SK-N-SH (cell line): ENCODE data around the gene CDAN1.

Experiments
- MXI1 ChIP-seq: IDR thresholded peaks from 2 replicates; pipeline ENCODE4 v1.6.1; 2012; ENCODE audit warnings: mild to moderate bottlenecking, low read depth, low read length, improper control_type of control experiment
- POLR2AphosphoS5 ChIP-seq: IDR thresholded peaks from 2 replicates; pipeline ENCODE4 v1.6.1; 2012; ENCODE audit warnings: low read depth, low read length
- RAD21 ChIP-seq: IDR thresholded peaks from 2 replicates; pipeline ENCODE4 v1.6.1; 2012; ENCODE audit warnings: mild to moderate bottlenecking, low read length
- RFX5 ChIP-seq: IDR thresholded peaks from 2 replicates; pipeline ENCODE4 v1.6.1; 2012; ENCODE audit warnings: mild to moderate bottlenecking, improper control_type of control experiment, low read length
- RXRA ChIP-seq: IDR thresholded peaks from 2 replicates; pipeline ENCODE4 v1.4.0; 2012; ENCODE audit warnings: low read depth, mild to moderate bottlenecking, borderline replicate concordance
- SMC3 ChIP-seq: IDR thresholded peaks from 2 replicates; pipeline ENCODE4 v1.6.1; 2012; ENCODE audit warnings: low read depth, low read length, improper control_type of control experiment
- TAF1 ChIP-seq: IDR thresholded peaks from 2 replicates; pipeline ENCODE4 v1.6.1; 2012; ENCODE audit warnings: low read depth, mild to moderate bottlenecking, low read length, moderate library complexity, borderline replicate concordance
- TCF12 ChIP-seq: IDR thresholded peaks from 2 replicates; pipeline ENCODE4 v1.4.0; 2012
- YY1 ChIP-seq: IDR thresholded peaks from 2 replicates; pipeline ENCODE4 v1.4.0; 2012; ENCODE audit warnings: low read depth, mild to moderate bottlenecking
- TF ChIP-seq, protein P1 (sequence below): fragments of 200-600 bp; sonication (generic); IDR thresholded peaks from 2 replicates; pipeline ENCODE4 v1.6.1; 2017; ENCODE audit warnings: antibody characterized with exemption, mild to moderate bottlenecking, moderate library complexity
- TF ChIP-seq, protein P2 (sequence below): IDR thresholded peaks from 2 replicates; pipeline ENCODE4 v1.4.0; 2012; ENCODE audit warnings: low read depth
- TF ChIP-seq, protein P3 (sequence below): fragments of 150-350 bp; IDR thresholded peaks from 2 replicates; pipeline ENCODE4 v1.6.1; 2017; ENCODE audit warnings: antibody characterized with exemption, low read length, low read depth, borderline replicate concordance
- TF ChIP-seq, protein P4 (sequence below): IDR thresholded peaks from 2 replicates; pipeline ENCODE4 v1.6.1; 2012; ENCODE audit warnings: mild to moderate bottlenecking, low read depth, low read length, moderate library complexity

DNA sequence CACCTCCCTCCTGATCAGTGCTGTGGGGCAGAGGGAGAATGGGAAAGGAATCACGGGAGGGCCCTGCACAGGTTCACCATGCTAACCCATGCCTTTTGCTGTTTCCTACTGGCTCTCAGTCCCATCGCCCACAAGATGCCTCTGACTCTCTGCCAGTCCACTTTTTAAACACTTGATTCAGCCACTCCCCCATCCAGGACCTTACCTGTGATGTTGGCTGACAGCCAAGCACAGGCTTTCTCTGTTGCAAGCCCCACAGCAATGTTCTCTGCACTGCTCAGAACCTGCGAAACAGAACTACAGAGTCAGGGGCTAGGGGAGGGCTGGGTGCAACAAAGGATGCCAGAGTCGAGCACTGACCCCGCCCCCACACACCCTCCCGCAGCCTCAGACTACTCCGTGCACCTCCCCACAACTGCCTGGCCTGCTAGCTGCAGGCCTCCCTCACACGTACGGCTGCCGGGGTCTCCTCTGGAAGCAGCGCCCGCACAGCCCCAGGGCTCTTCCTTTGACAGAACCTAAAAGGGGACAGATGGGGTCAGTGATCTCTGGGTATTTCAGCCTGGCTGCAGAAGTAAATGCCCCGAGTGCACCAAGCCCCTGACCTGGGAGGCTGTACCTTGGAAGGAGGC is 9.1 kb downstream of the CDAN1 start:
- TF ChIP-seq, protein P1, sequence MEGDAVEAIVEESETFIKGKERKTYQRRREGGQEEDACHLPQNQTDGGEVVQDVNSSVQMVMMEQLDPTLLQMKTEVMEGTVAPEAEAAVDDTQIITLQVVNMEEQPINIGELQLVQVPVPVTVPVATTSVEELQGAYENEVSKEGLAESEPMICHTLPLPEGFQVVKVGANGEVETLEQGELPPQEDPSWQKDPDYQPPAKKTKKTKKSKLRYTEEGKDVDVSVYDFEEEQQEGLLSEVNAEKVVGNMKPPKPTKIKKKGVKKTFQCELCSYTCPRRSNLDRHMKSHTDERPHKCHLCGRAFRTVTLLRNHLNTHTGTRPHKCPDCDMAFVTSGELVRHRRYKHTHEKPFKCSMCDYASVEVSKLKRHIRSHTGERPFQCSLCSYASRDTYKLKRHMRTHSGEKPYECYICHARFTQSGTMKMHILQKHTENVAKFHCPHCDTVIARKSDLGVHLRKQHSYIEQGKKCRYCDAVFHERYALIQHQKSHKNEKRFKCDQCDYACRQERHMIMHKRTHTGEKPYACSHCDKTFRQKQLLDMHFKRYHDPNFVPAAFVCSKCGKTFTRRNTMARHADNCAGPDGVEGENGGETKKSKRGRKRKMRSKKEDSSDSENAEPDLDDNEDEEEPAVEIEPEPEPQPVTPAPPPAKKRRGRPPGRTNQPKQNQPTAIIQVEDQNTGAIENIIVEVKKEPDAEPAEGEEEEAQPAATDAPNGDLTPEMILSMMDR: no peak
- no peak for TF ChIP-seq RXRA
- no peak for TF ChIP-seq TCF12
- TF ChIP-seq, protein P2, sequence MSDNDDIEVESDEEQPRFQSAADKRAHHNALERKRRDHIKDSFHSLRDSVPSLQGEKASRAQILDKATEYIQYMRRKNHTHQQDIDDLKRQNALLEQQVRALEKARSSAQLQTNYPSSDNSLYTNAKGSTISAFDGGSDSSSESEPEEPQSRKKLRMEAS: no peak
- TF ChIP-seq, protein P3, sequence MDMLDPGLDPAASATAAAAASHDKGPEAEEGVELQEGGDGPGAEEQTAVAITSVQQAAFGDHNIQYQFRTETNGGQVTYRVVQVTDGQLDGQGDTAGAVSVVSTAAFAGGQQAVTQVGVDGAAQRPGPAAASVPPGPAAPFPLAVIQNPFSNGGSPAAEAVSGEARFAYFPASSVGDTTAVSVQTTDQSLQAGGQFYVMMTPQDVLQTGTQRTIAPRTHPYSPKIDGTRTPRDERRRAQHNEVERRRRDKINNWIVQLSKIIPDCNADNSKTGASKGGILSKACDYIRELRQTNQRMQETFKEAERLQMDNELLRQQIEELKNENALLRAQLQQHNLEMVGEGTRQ: no peak
- no peak for TF ChIP-seq SMC3
- no peak for TF ChIP-seq RAD21
- TF ChIP-seq RFX5: no peak
- TF ChIP-seq, protein P4, sequence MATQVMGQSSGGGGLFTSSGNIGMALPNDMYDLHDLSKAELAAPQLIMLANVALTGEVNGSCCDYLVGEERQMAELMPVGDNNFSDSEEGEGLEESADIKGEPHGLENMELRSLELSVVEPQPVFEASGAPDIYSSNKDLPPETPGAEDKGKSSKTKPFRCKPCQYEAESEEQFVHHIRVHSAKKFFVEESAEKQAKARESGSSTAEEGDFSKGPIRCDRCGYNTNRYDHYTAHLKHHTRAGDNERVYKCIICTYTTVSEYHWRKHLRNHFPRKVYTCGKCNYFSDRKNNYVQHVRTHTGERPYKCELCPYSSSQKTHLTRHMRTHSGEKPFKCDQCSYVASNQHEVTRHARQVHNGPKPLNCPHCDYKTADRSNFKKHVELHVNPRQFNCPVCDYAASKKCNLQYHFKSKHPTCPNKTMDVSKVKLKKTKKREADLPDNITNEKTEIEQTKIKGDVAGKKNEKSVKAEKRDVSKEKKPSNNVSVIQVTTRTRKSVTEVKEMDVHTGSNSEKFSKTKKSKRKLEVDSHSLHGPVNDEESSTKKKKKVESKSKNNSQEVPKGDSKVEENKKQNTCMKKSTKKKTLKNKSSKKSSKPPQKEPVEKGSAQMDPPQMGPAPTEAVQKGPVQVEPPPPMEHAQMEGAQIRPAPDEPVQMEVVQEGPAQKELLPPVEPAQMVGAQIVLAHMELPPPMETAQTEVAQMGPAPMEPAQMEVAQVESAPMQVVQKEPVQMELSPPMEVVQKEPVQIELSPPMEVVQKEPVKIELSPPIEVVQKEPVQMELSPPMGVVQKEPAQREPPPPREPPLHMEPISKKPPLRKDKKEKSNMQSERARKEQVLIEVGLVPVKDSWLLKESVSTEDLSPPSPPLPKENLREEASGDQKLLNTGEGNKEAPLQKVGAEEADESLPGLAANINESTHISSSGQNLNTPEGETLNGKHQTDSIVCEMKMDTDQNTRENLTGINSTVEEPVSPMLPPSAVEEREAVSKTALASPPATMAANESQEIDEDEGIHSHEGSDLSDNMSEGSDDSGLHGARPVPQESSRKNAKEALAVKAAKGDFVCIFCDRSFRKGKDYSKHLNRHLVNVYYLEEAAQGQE: no peak
- no peak for TF ChIP-seq TAF1
- no peak for TF ChIP-seq POLR2AphosphoS5
- TF ChIP-seq YY1: no peak
- no peak for TF ChIP-seq MXI1
